ENCODE measurements around the gene PLA2G2D. TPM values are rescaled to one million over a fixed set of nuclear protein-coding genes. Genes with fewer than 3 reads are reported as not detected.

PLA2G2D gene
- total and polyA plus RNA-seq, 2 experiments from 2014 or later = not detected

- H3K4me3 ChIP-seq = no peak overlapping the region
- H3K4me1 Mint-ChIP-seq = peaks cover 16% of the 10 kb centered on the region
- H3K27me3 Mint-ChIP-seq (ENCODE audit: insufficient read depth, low read depth, poor library complexity) = peaks cover 6% of the 10 kb centered on the region
- no peak for TF ChIP-seq STAT1 (IDR thresholded peaks at IDR 0.05; ENCODE audit: unreplicated experiment)
- TF ChIP-seq, protein P1, sequence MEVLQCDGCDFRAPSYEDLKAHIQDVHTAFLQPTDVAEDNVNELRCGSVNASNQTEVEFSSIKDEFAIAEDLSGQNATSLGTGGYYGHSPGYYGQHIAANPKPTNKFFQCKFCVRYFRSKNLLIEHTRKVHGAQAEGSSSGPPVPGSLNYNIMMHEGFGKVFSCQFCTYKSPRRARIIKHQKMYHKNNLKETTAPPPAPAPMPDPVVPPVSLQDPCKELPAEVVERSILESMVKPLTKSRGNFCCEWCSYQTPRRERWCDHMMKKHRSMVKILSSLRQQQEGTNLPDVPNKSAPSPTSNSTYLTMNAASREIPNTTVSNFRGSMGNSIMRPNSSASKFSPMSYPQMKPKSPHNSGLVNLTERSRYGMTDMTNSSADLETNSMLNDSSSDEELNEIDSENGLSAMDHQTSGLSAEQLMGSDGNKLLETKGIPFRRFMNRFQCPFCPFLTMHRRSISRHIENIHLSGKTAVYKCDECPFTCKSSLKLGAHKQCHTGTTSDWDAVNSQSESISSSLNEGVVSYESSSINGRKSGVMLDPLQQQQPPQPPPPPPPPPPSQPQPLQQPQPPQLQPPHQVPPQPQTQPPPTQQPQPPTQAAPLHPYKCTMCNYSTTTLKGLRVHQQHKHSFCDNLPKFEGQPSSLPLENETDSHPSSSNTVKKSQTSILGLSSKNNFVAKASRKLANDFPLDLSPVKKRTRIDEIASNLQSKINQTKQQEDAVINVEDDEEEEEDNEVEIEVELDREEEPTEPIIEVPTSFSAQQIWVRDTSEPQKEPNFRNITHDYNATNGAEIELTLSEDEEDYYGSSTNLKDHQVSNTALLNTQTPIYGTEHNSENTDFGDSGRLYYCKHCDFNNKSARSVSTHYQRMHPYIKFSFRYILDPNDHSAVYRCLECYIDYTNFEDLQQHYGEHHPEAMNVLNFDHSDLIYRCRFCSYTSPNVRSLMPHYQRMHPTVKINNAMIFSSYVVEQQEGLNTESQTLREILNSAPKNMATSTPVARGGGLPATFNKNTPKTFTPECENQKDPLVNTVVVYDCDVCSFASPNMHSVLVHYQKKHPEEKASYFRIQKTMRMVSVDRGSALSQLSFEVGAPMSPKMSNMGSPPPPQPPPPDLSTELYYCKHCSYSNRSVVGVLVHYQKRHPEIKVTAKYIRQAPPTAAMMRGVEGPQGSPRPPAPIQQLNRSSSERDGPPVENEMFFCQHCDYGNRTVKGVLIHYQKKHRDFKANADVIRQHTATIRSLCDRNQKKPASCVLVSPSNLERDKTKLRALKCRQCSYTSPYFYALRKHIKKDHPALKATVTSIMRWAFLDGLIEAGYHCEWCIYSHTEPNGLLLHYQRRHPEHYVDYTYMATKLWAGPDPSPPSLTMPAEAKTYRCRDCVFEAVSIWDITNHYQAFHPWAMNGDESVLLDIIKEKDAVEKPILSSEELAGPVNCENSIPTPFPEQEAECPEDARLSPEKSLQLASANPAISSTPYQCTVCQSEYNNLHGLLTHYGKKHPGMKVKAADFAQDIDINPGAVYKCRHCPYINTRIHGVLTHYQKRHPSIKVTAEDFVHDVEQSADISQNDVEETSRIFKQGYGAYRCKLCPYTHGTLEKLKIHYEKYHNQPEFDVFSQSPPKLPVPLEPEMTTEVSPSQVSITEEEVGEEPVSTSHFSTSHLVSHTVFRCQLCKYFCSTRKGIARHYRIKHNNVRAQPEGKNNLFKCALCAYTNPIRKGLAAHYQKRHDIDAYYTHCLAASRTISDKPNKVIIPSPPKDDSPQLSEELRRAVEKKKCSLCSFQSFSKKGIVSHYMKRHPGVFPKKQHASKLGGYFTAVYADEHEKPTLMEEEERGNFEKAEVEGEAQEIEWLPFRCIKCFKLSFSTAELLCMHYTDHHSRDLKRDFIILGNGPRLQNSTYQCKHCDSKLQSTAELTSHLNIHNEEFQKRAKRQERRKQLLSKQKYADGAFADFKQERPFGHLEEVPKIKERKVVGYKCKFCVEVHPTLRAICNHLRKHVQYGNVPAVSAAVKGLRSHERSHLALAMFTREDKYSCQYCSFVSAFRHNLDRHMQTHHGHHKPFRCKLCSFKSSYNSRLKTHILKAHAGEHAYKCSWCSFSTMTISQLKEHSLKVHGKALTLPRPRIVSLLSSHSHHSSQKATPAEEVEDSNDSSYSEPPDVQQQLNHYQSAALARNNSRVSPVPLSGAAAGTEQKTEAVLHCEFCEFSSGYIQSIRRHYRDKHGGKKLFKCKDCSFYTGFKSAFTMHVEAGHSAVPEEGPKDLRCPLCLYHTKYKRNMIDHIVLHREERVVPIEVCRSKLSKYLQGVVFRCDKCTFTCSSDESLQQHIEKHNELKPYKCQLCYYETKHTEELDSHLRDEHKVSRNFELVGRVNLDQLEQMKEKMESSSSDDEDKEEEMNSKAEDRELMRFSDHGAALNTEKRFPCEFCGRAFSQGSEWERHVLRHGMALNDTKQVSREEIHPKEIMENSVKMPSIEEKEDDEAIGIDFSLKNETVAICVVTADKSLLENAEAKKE (CRISPR knock-in tag; IDR thresholded peaks at IDR 0.05) = no peak
- TF ChIP-seq JUNB (IDR thresholded peaks at IDR 0.05; ENCODE audit: unreplicated experiment) = no peak
- no peak for TF ChIP-seq EZH2 (IDR thresholded peaks at IDR 0.05; ENCODE audit: low read depth, unreplicated experiment)
- H3K27ac Mint-ChIP-seq = no peak overlapping the region
- no peak overlapping the region for H3K4me3 Mint-ChIP-seq
- no peaks in the 10 kb centered on the region for H3K79me2 ChIP-seq (replicated peaks; ENCODE audit: insufficient read depth)
- H3K36me3 Mint-ChIP-seq (ENCODE audit: low read depth) = peaks cover 4% of the 10 kb centered on the region
- H4K20me1 ChIP-seq (replicated peaks; ENCODE audit: insufficient read depth) = no peaks in the 10 kb centered on the region
- no peaks in the 10 kb centered on the region for H3F3A ChIP-seq (replicated peaks; ENCODE audit: low read depth)
- no peaks in the 10 kb centered on the region for H3K27me3 ChIP-seq (ENCODE audit: insufficient read depth)
- no peaks in the 10 kb centered on the region for H3K9me2 ChIP-seq (ENCODE audit: insufficient read depth)
- ATAC-seq (no peak), DNase-seq (ENCODE audit: low spot score) (no peak)
- H2AFZ ChIP-seq = no peak overlapping the region
- H3K27ac ChIP-seq (ENCODE audit: low read depth) = no peak overlapping the region
- H3K4me1 ChIP-seq (ENCODE audit: insufficient read depth) = peaks cover 3% of the 10 kb centered on the region; the same call in 1 of the 2 replicates
- no peaks in the 10 kb centered on the region for H3K36me3 ChIP-seq (ENCODE audit: insufficient read depth)
- H3K4me2 ChIP-seq = no peak overlapping the region
- H3K9me3 Mint-ChIP-seq = peaks cover 7% of the 10 kb centered on the region
Observed at GRCh38 chr1:20168564-20169491, 49.5 kb upstream of the PLA2G2D start.

- no peak overlapping the region for H3K27ac Mint-ChIP-seq
- H2AFZ ChIP-seq = no peak overlapping the region
- no peaks in the 10 kb centered on the region for H3K27me3 ChIP-seq (ENCODE audit: insufficient read depth)
- peaks cover 3% of the 10 kb centered on the region; the same call in 1 of the 2 replicates for H3K4me1 ChIP-seq (ENCODE audit: insufficient read depth)
- H3K4me2 ChIP-seq = no peak overlapping the region
- no peak overlapping the region for H3K27ac ChIP-seq (ENCODE audit: low read depth)
- H3F3A ChIP-seq (replicated peaks; ENCODE audit: low read depth) = no peaks in the 10 kb centered on the region
- no peak overlapping the region; the same call in 2 of the 3 replicates for H3K4me3 Mint-ChIP-seq
- H3K27me3 Mint-ChIP-seq (ENCODE audit: insufficient read depth, low read depth, poor library complexity) = peaks cover 8% of the 10 kb centered on the region
- H3K79me2 ChIP-seq (replicated peaks; ENCODE audit: insufficient read depth) = no peaks in the 10 kb centered on the region
- no peaks in the 10 kb centered on the region for H4K20me1 ChIP-seq (replicated peaks; ENCODE audit: insufficient read depth)
- DNase-seq (ENCODE audit: low spot score) (no peak), ATAC-seq (no peak)
- peaks cover 21% of the 10 kb centered on the region for H3K9me3 Mint-ChIP-seq
- peaks cover 10% of the 10 kb centered on the region for H3K36me3 Mint-ChIP-seq (ENCODE audit: low read depth)
- H3K4me1 Mint-ChIP-seq = peaks cover 16% of the 10 kb centered on the region
- no peaks in the 10 kb centered on the region for H3K9me2 ChIP-seq (ENCODE audit: insufficient read depth)
- H3K36me3 ChIP-seq (ENCODE audit: insufficient read depth) = no peaks in the 10 kb centered on the region
- no peak overlapping the region for H3K4me3 ChIP-seq
- TF ChIP-seq POLR2AphosphoS5 (IDR thresholded peaks at IDR 0.05; ENCODE audit: low read depth) (no peak), NANOG (IDR thresholded peaks at IDR 0.05; ENCODE audit: borderline replicate concordance) (no peak), CREB1 (CRISPR knock-in tag; IDR thresholded peaks at IDR 0.05; ENCODE audit: low read depth) (no peak), ETS1 (IDR thresholded peaks at IDR 0.05) (no peak), ZNF114 (CRISPR knock-in tag; IDR thresholded peaks at IDR 0.05) (no peak), STAT1 (IDR thresholded peaks at IDR 0.05; ENCODE audit: unreplicated experiment) (no peak)
- TF ChIP-seq, protein P2, sequence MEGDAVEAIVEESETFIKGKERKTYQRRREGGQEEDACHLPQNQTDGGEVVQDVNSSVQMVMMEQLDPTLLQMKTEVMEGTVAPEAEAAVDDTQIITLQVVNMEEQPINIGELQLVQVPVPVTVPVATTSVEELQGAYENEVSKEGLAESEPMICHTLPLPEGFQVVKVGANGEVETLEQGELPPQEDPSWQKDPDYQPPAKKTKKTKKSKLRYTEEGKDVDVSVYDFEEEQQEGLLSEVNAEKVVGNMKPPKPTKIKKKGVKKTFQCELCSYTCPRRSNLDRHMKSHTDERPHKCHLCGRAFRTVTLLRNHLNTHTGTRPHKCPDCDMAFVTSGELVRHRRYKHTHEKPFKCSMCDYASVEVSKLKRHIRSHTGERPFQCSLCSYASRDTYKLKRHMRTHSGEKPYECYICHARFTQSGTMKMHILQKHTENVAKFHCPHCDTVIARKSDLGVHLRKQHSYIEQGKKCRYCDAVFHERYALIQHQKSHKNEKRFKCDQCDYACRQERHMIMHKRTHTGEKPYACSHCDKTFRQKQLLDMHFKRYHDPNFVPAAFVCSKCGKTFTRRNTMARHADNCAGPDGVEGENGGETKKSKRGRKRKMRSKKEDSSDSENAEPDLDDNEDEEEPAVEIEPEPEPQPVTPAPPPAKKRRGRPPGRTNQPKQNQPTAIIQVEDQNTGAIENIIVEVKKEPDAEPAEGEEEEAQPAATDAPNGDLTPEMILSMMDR (conservative IDR thresholded peaks at IDR 0.05; ENCODE audit: low read depth in 2 of 2) = no peak
Observed at GRCh38 chr1:20167126-20167525, 47.8 kb upstream of the PLA2G2D start.

All from GM23338 (cell line).